Mammary epithelial cell (primary cell): ENCODE measurements around the gene FZR1.

ENCODE experiments used
- EZH2 ChIP-seq: IDR thresholded peaks from 2 replicates; pipeline ENCODE4 v1.6.1; 2012; ENCODE audit warnings: low read length, inconsistent platforms, borderline replicate concordance
- TF ChIP-seq, protein P1 (sequence below), 2 donors: IDR thresholded peaks in 1 of 2; conservative IDR thresholded peaks in 1 of 2; 2 replicates each; pipeline ENCODE4 v1.5.1; 2011 to 2012; ENCODE audit warnings: inconsistent platforms in 2 of 2, low read length in 2 of 2, mild to moderate bottlenecking in 2 of 2, control low read depth in 1 of 2, low read depth in 1 of 2; ENCODE audit not compliant: insufficient read depth in 1 of 2; ENCODE audit errors: extremely low read depth in 1 of 2

DNA sequence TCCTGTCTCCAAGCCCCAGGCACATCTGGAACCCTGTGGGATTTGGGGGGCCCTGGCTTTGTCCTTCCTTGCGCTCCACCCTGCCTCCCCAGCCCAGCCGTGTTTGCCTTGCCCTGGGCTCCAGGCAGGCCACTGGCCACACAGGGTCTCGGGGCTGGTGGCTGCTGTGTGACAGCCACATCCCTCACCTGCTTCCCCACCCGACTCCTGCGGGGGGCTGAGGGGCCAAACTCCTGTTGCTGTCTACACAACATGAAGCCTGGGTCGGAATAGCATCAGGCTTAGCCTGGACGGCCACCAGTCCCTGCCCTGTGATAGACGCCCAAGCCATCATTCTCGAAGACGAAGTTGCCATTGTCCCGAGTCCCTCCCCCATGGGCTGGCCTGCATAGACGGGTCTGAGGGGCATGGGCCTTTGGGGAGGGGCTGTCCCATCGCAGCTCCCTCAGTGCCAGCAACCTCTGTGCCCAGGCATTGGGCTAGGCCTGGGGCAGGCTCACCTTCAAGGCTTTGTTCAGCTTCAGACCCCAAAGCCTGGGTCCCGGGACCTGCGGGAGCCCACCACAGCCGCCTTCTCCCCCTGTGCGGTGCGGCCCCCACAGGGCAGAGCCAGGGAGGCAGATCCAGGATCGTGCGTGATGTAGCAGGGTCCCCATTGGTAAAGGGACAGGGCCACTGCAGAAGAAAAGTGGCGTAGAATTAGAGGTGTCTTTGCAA, 17.4 kb downstream of the FZR1 start:
- TF ChIP-seq, protein P1, sequence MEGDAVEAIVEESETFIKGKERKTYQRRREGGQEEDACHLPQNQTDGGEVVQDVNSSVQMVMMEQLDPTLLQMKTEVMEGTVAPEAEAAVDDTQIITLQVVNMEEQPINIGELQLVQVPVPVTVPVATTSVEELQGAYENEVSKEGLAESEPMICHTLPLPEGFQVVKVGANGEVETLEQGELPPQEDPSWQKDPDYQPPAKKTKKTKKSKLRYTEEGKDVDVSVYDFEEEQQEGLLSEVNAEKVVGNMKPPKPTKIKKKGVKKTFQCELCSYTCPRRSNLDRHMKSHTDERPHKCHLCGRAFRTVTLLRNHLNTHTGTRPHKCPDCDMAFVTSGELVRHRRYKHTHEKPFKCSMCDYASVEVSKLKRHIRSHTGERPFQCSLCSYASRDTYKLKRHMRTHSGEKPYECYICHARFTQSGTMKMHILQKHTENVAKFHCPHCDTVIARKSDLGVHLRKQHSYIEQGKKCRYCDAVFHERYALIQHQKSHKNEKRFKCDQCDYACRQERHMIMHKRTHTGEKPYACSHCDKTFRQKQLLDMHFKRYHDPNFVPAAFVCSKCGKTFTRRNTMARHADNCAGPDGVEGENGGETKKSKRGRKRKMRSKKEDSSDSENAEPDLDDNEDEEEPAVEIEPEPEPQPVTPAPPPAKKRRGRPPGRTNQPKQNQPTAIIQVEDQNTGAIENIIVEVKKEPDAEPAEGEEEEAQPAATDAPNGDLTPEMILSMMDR (conservative IDR thresholded peaks at IDR 0.05 in 1 of 2, IDR thresholded peaks at IDR 0.05 in 1 of 2; ENCODE audit: extremely low read depth in 1 of 2, insufficient read depth in 1 of 2, low read depth in 1 of 2, low read length in 2 of 2) = no peak
- no peak for TF ChIP-seq EZH2
